AG08396 (cell line): ENCODE measurements around the gene KLK10.
"Not testable (repeated sequence)": the region's sequence is repeated elsewhere in the genome, so short reads cannot be mapped to it uniquely, and the experiment has no call there.

ENCODE experiments used
- DNase-seq: peaks from one replicate; pipeline ENCODE4 v3.0.0; 2012; ENCODE audit warnings: low spot score, mixed read lengths

KLK10 gene

GRCh38 chr19:51001515-51001914 lies 18.0 kb downstream of the KLK10 start, which contains the start of gene KLK8:
KLK8 (minus strand) TSS chr19:51001604; CDS start chr19:51001167, 437 bp downstream.
- no peak for DNase-seq

GRCh38 chr19:51000981-51001380 lies 18.5 kb downstream of the KLK10 start:
- DNase-seq: no peak

- no peak for DNase-seq
Observed at GRCh38 chr19:51000426-51000825, 19.1 kb downstream of the KLK10 start.

GRCh38 chr19:50998686-50999085 lies 20.8 kb downstream of the KLK10 start:
- no peak for DNase-seq

- DNase-seq: no peak
Observed at GRCh38 chr19:50998061-50998460, 21.4 kb downstream of the KLK10 start.

- DNase-seq: no peak
Observed at GRCh38 chr19:50994129-50994528, 25.4 kb downstream of the KLK10 start.

- DNase-seq: no peak
Observed at GRCh38 chr19:50992666-50993035, 26.9 kb downstream of the KLK10 start.

- DNase-seq: not testable (repeated sequence)
Observed at GRCh38 chr19:50984416-50984815, 35.1 kb downstream of the KLK10 start.

GRCh38 chr19:50983625-50984292 lies 35.8 kb downstream of the KLK10 start, which contains the start of gene KLK7:
KLK7 (minus strand) TSS chr19:50983917; CDS start chr19:50982399, 1,518 bp downstream.
- no peak for DNase-seq

GRCh38 chr19:50982186-50982585 lies 37.3 kb downstream of the KLK10 start:
- DNase-seq: no peak

GRCh38 chr19:50981587-50982146 lies 37.8 kb downstream of the KLK10 start:
- no peak for DNase-seq

- no peak for DNase-seq
Observed at GRCh38 chr19:50980208-50980607, 39.3 kb downstream of the KLK10 start.

- DNase-seq: no peak
Observed at GRCh38 chr19:50979758-50980157, 39.8 kb downstream of the KLK10 start.

GRCh38 chr19:50978772-50979390 lies 40.6 kb downstream of the KLK10 start:
- no peak for DNase-seq

- no peak for DNase-seq
Observed at GRCh38 chr19:50977626-50978025, 41.9 kb downstream of the KLK10 start.

- no peak for DNase-seq
Observed at GRCh38 chr19:50975766-50976165, 43.7 kb downstream of the KLK10 start.

GRCh38 chr19:50974702-50975556 lies 44.6 kb downstream of the KLK10 start:
- no peak for DNase-seq

GRCh38 chr19:50972795-50973376 lies 46.6 kb downstream of the KLK10 start:
- DNase-seq: no peak

- DNase-seq: not testable (repeated sequence)
Observed at GRCh38 chr19:50969810-50970209, 49.7 kb downstream of the KLK10 start.

GRCh38 chr19:50969413-50969760 lies 50.1 kb downstream of the KLK10 start, which contains the start of gene KLK6:
KLK6 (minus strand) TSS chr19:50969591; CDS start chr19:50968104, 1,487 bp downstream.
- no peak for DNase-seq

GRCh38 chr19:50968716-50969412 lies 50.6 kb downstream of the KLK10 start:
- no peak for DNase-seq
